Measurements from ENCODE around the gene TMEM168. TPM values are rescaled to one million over a fixed set of nuclear protein-coding genes. Genes with fewer than 3 reads are reported as not detected.

Gene TMEM168
- total and polyA plus RNA-seq, 12 donors, result 9.6 to 23.7 (median 17.5) TPM

DNA sequence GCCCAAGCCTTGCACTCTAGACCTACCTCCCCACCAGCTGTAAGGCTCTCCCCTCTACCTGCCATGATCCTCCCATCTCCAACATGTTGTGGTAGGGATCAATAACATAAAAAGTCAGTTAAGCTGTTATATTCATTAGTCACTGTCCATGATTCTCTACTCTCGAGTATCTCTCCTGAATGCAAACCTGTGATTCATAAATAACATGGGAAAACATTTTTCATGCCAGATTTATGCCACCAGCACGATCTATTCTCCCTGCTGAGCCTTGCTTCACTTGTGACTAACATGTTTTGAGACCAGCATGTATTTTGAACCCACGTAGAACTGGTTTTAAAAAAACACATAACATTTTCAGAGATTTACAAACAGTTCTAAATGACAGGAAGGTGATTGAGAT is 30.3 kb downstream of the TMEM168 start:
- Histone ChIP-seq H3K36me3 (peaks cover 0 to 8% (median 0%) of the 10 kb centered on the region in 9 donors), H3K27me3 (no peaks in the 10 kb centered on the region), H3K4me3 (no peak overlapping the region), H3K4me1 (peaks cover 0 to 9% (median 0%) of the 10 kb centered on the region in 9 donors), H3K27ac (no peak overlapping the region), H3K9me3 (no peaks in the 10 kb centered on the region)
- TF ChIP-seq, protein P1, sequence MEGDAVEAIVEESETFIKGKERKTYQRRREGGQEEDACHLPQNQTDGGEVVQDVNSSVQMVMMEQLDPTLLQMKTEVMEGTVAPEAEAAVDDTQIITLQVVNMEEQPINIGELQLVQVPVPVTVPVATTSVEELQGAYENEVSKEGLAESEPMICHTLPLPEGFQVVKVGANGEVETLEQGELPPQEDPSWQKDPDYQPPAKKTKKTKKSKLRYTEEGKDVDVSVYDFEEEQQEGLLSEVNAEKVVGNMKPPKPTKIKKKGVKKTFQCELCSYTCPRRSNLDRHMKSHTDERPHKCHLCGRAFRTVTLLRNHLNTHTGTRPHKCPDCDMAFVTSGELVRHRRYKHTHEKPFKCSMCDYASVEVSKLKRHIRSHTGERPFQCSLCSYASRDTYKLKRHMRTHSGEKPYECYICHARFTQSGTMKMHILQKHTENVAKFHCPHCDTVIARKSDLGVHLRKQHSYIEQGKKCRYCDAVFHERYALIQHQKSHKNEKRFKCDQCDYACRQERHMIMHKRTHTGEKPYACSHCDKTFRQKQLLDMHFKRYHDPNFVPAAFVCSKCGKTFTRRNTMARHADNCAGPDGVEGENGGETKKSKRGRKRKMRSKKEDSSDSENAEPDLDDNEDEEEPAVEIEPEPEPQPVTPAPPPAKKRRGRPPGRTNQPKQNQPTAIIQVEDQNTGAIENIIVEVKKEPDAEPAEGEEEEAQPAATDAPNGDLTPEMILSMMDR (IDR thresholded peaks at IDR 0.05), result no peak
- ATAC-seq, result no peak
- intact Hi-C loops (cut with DNase I), result loop anchor here in 1 of 10 donors (10.0 kb wide), 1 partner anchor 1015 kb away; no protein-coding TSS in a partner anchor
- no peak for DNase-seq
- WGBS, 2 donors, result 91 to 92% methylated on average over 3 of the region's 3 CpGs

DNA sequence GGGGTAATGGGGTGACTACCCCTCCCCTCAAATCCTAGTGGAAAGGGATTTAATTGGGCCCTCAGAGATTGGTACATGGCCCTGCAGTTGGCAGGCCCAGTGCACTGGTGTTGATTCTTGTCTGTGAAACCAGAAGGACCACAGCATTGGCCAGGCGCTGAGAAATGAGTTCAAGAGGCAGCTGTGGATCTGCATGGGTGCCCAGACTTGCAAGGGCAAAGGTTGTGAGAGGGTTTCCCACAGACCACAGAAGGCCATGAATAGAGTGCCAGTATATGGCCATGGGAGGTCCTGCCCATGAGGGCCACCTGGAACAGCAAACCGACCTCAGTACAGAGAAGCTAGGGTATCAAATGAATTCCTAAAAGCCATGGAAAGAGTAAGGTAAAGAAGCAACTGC is 32.9 kb downstream of the TMEM168 start:
- TF ChIP-seq, protein P1 (IDR thresholded peaks at IDR 0.05), result no peak
- Histone ChIP-seq H3K4me3 (no peak overlapping the region), H3K9me3 (no peaks in the 10 kb centered on the region), H3K27ac (no peak overlapping the region), H3K4me1 (no peaks in the 10 kb centered on the region), H3K27me3 (no peaks in the 10 kb centered on the region), H3K36me3 (peaks cover 0 to 8% (median 0%) of the 10 kb centered on the region in 9 donors)
- WGBS, 2 donors, result 94% methylated on average over 2 of the region's 2 CpGs
- intact Hi-C loops (cut with DNase I), result no loop called here
- no peak for DNase-seq
- peak in 1 of 8 donors; percentile 34 for ATAC-seq

DNA sequence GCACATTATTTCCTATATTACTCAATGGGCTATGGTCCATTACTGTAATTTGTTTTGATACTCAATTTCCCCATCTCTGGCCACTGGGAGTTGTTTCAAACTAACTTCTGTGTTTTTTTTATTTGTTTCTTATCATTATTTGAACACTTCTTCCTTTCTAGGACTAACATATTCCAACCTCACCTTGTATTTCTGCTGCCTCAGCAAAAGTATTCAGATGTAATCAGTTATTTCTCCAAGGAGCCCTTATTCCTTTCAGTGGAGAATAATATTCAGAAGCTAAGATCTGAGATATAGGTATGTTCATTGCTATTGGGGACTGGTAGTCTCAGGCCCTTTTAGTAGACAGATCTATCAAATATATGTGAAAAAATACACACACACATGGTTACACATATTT is 36.9 kb downstream of the TMEM168 start:
- Histone ChIP-seq H3K9me3 (no peaks in the 10 kb centered on the region), H3K36me3 (peaks cover 0 to 8% (median 0%) of the 10 kb centered on the region in 9 donors), H3K27me3 (no peaks in the 10 kb centered on the region), H3K4me1 (no peaks in the 10 kb centered on the region), H3K27ac (no peak overlapping the region), H3K4me3 (no peak overlapping the region)
- DNase-seq (no peak), ATAC-seq (no peak)
- TF ChIP-seq, protein P1 (IDR thresholded peaks at IDR 0.05), result no peak
- intact Hi-C loops (cut with DNase I), result no loop called here

DNA sequence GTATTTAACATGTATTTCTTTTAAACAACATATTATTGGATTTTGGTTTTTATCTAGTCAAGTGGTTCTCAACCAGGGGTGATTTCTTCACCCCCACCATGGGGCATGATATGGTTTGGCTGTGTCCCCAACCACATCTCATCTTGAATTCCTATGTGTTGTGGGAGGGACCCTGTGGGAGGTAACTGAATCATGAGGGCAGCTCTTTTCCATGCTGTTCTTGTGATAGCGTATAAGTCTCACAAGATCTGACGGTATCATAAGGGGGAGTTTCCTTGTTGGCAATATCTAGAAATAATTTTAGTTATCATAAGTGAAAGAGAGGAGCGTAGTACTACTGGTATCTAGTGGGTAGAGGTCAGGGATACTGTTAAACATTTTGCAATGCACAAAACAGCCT is 37.6 kb downstream of the TMEM168 start:
- no peaks in the 10 kb centered on the region for H3K27me3 ChIP-seq
- H3K9me3 ChIP-seq, result no peaks in the 10 kb centered on the region
- H3K27ac ChIP-seq, result no peak overlapping the region
- no peak overlapping the region for H3K4me3 ChIP-seq
- intact Hi-C loops (cut with DNase I), result no loop called here
- H3K4me1 ChIP-seq, result no peaks in the 10 kb centered on the region
- peaks cover 0 to 7% (median 0%) of the 10 kb centered on the region in 9 donors for H3K36me3 ChIP-seq
- WGBS, 2 donors, result 56 to 73% methylated on average over 3 of the region's 3 CpGs
- DNase-seq (no peak), ATAC-seq (no peak)
- TF ChIP-seq, protein P1 (IDR thresholded peaks at IDR 0.05), result no peak
